HG03103 (cell line): ENCODE data around the gene ZNF865.

ENCODE experiments used
- ATAC-seq: cut with Tn5 transposase; IDR thresholded peaks from one replicate; pipeline ENCODE4 v1.9.1; 2021; ENCODE audit warnings: low read depth; ENCODE audit not compliant: unreplicated experiment

The ZNF865 gene

GRCh38 chr19:55622242-55622969 lies 17.0 kb downstream of the ZNF865 start:
- no peak for ATAC-seq

GRCh38 chr19:55623130-55623529 lies 17.7 kb downstream of the ZNF865 start:
- no peak for ATAC-seq

- ATAC-seq: no peak
Observed at GRCh38 chr19:55623561-55623960, 18.1 kb downstream of the ZNF865 start.

- ATAC-seq: no peak
Observed at GRCh38 chr19:55624109-55625003, 18.9 kb downstream of the ZNF865 start, which contains the start of gene ZNF784. Gene ZNF784, minus strand, starts transcription at chr19:55624566. Its CDS starts 5 bp downstream, at chr19:55624561.

- ATAC-seq: no peak
Observed at GRCh38 chr19:55625004-55625326, 19.5 kb downstream of the ZNF865 start.

GRCh38 chr19:55626350-55626749 lies 20.9 kb downstream of the ZNF865 start:
- no peak for ATAC-seq

- ATAC-seq: no peak
Observed at GRCh38 chr19:55632463-55632834, 27.0 kb downstream of the ZNF865 start.

GRCh38 chr19:55633861-55634260 lies 28.4 kb downstream of the ZNF865 start:
- ATAC-seq: no peak

- no peak for ATAC-seq
Observed at GRCh38 chr19:55635334-55635717, 29.9 kb downstream of the ZNF865 start.

GRCh38 chr19:55635856-55636440 lies 30.5 kb downstream of the ZNF865 start:
- ATAC-seq: no peak

- ATAC-seq: no peak
Observed at GRCh38 chr19:55636723-55637122, 31.3 kb downstream of the ZNF865 start.

GRCh38 chr19:55637534-55637933 lies 32.1 kb downstream of the ZNF865 start:
- ATAC-seq: no peak

- ATAC-seq: no peak
Observed at GRCh38 chr19:55638864-55639359, 33.5 kb downstream of the ZNF865 start.

GRCh38 chr19:55640043-55640576 lies 34.7 kb downstream of the ZNF865 start:
- ATAC-seq: no peak

GRCh38 chr19:55640577-55641425 lies 35.4 kb downstream of the ZNF865 start, which contains the start of gene ZNF580:
Gene ZNF580, plus strand, starts transcription at chr19:55641002. Its CDS starts 1,507 bp downstream, at chr19:55642509.
- no peak for ATAC-seq

GRCh38 chr19:55641426-55642152 lies 36.1 kb downstream of the ZNF865 start:
- no peak for ATAC-seq

GRCh38 chr19:55642153-55643002 lies 36.9 kb downstream of the ZNF865 start:
- no peak for ATAC-seq
